K562 (cell line): Measurements from ENCODE around the gene OMP. TPM values are rescaled to one million over a fixed set of nuclear protein-coding genes. Genes with fewer than 3 reads are reported as not detected.

ENCODE experiments used
- E4F1 ChIP-seq: fragments of 250-450 bp; sonication (Bioruptor Pico); IDR thresholded peaks from 2 replicates; pipeline ENCODE4 v1.5.0; 2021; ENCODE audit warnings: mild to moderate bottlenecking, borderline replicate concordance
- HOMEZ ChIP-seq: fragments of 250-450 bp; sonication (Bioruptor Pico); IDR thresholded peaks from 2 replicates; pipeline ENCODE4 v1.4.0; 2020; ENCODE audit warnings: mild to moderate bottlenecking, moderate library complexity
- PATZ1 ChIP-seq: fragments of 250-450 bp; sonication (Bioruptor Pico); IDR thresholded peaks from 2 replicates; pipeline ENCODE4 v1.5.0; 2020; ENCODE audit warnings: mild to moderate bottlenecking, borderline replicate concordance
- RBM14 ChIP-seq: fragments of 200-400 bp; formaldehyde crosslinking; IDR thresholded peaks from 2 replicates; pipeline ENCODE4 v1.6.1; 2018; ENCODE audit warnings: low read depth, mild to moderate bottlenecking, low read length, moderate library complexity, borderline replicate concordance; ENCODE audit not compliant: insufficient read depth
- SIN3B ChIP-seq: fragments of 450-650 bp; IDR thresholded peaks from 2 replicates; pipeline ENCODE4 v1.6.1; 2017; ENCODE audit warnings: low read depth, mild to moderate bottlenecking, moderate library complexity
- SMC3 ChIP-seq: conservative IDR thresholded peaks from 2 replicates; pipeline ENCODE4 v1.6.1; 2011; ENCODE audit warnings: low read depth, low read length, improper control_type of control experiment; ENCODE audit not compliant: insufficient read depth
- THRAP3 ChIP-seq: fragments of 450-650 bp; IDR thresholded peaks from 2 replicates; pipeline ENCODE4 v1.6.1; 2016; ENCODE audit warnings: mild to moderate bottlenecking, inconsistent platforms, borderline replicate concordance
- ZKSCAN3 ChIP-seq: fragments of 250-450 bp; sonication (Bioruptor Pico); IDR thresholded peaks from 2 replicates; pipeline ENCODE4 v1.4.0; 2020
- ZMIZ1 ChIP-seq, 2 experiments: fragments of 150-350 bp in 1 of 2; IDR thresholded peaks; 2 replicates each; pipeline ENCODE4 v1.6.1; 2012 to 2016; ENCODE audit warnings: low read depth in 2 of 2, low read length in 2 of 2, mild to moderate bottlenecking in 1 of 2, moderate library complexity in 1 of 2
- ZNF766 ChIP-seq: fragments of 200-800 bp; sonication (Bioruptor generic); conservative IDR thresholded peaks from 2 replicates; pipeline ENCODE4 v1.6.1; 2016; ENCODE audit warnings: missing genetic modification characterization, missing compliant biosample characterization
- polyA plus RNA-seq, 8 experiments: library from polyadenylated mRNA; depleted of rRNA in 4 of 8; stranded (reverse) in 5 of 8; unstranded in 3 of 8; fragments of >200 nt; fragmentation: Nextera tagmentation in 2 of 8; fragmentation: Illumina TruSeq in 1 of 8; extraction: Ambion mirVana in 2 of 8; extraction: Trizol in 1 of 8; gene quantifications; 2 replicates each; pipeline versions ENCODE4 v1.2.1 to v1.2.3, GENCODE V29; 2011 to 2014; ENCODE audit warnings: inconsistent platforms in 1 of 8, missing spikeins in 1 of 8
- total RNA-seq, 7 experiments: library from RNA; depleted of rRNA in 6 of 7; stranded (reverse); fragments of >200 nt in 6 of 7; fragmentation: Illumina TruSeq in 2 of 7; extraction: Trizol in 2 of 7; gene quantifications; 2 replicates each; pipeline versions ENCODE4 v1.2.1 to v1.2.3, GENCODE V29; 2011 to 2021; ENCODE audit warnings: low replicate concordance in 1 of 7
- TF ChIP-seq, protein P1 (sequence below): IDR thresholded peaks from 2 replicates; pipeline ENCODE4 v1.6.1; 2011; ENCODE audit warnings: borderline replicate concordance, low read depth, mild to moderate bottlenecking, moderate library complexity, low read length; ENCODE audit not compliant: insufficient read depth, poor library complexity, severe bottlenecking
- TF ChIP-seq, protein P2 (sequence below): fragments of 450-650 bp; conservative IDR thresholded peaks from 2 replicates; pipeline ENCODE4 v1.6.1; 2016; ENCODE audit warnings: missing genetic modification characterization, low read depth, mild to moderate bottlenecking, missing compliant biosample characterization, moderate library complexity

The OMP gene
- total and polyA plus RNA-seq, 9 of the 15 experiments (the other 6 are each of a cell fraction or from before 2014, with no cell fraction given): not detected

GRCh38 chr11:77101043-77101537 is 1.6 kb upstream of the OMP start (continued):
- TF ChIP-seq, protein P1, sequence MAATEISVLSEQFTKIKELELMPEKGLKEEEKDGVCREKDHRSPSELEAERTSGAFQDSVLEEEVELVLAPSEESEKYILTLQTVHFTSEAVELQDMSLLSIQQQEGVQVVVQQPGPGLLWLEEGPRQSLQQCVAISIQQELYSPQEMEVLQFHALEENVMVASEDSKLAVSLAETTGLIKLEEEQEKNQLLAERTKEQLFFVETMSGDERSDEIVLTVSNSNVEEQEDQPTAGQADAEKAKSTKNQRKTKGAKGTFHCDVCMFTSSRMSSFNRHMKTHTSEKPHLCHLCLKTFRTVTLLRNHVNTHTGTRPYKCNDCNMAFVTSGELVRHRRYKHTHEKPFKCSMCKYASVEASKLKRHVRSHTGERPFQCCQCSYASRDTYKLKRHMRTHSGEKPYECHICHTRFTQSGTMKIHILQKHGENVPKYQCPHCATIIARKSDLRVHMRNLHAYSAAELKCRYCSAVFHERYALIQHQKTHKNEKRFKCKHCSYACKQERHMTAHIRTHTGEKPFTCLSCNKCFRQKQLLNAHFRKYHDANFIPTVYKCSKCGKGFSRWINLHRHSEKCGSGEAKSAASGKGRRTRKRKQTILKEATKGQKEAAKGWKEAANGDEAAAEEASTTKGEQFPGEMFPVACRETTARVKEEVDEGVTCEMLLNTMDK: peak; percentile 81
- TF ChIP-seq ZMIZ1 (IDR thresholded peaks at IDR 0.05; ENCODE audit: low read depth in 2 of 2, low read length in 2 of 2) (no peak), SMC3 (peak; percentile 58), RBM14 (no peak), ZNF766 (CRISPR knock-in tag) (no peak), SIN3B (no peak), HOMEZ (no peak), THRAP3 (no peak), PATZ1 (CRISPR knock-in tag) (no peak), ZKSCAN3 (CRISPR knock-in tag) (no peak), E4F1 (CRISPR knock-in tag) (no peak)
- TF ChIP-seq, protein P2, sequence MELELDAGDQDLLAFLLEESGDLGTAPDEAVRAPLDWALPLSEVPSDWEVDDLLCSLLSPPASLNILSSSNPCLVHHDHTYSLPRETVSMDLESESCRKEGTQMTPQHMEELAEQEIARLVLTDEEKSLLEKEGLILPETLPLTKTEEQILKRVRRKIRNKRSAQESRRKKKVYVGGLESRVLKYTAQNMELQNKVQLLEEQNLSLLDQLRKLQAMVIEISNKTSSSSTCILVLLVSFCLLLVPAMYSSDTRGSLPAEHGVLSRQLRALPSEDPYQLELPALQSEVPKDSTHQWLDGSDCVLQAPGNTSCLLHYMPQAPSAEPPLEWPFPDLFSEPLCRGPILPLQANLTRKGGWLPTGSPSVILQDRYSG: no peak
